K562 (cell line): ENCODE results near the gene GRIA1.

Experiments
- CHD4 ChIP-seq: fragments of 200-600 bp; sonication (generic); IDR thresholded peaks from 3 replicates; pipeline ENCODE4 v1.6.1; 2012; ENCODE audit warnings: low read depth, mild to moderate bottlenecking, mixed read lengths, low read length, inconsistent platforms; ENCODE audit not compliant: insufficient read depth, insufficient replicate concordance, poor library complexity, severe bottlenecking
- ZBTB7A ChIP-seq: IDR thresholded peaks from 2 replicates; pipeline ENCODE4 v1.6.1; 2011; ENCODE audit warnings: low read depth, mild to moderate bottlenecking, low read length, moderate library complexity, borderline replicate concordance; ENCODE audit not compliant: control insufficient read depth
- ZZZ3 ChIP-seq: fragments of 450-650 bp; IDR thresholded peaks from 2 replicates; pipeline ENCODE4 v1.6.1; 2016; ENCODE audit warnings: antibody characterized with exemption, mild to moderate bottlenecking, moderate library complexity
- TF ChIP-seq, protein P1 (sequence below), 2 experiments: fragments of 450-650 bp in 1 of 2; sonication (generic) in 1 of 2; formaldehyde crosslinking in 1 of 2; IDR thresholded peaks in 1 of 2; conservative IDR thresholded peaks in 1 of 2; 2 replicates each; pipeline versions ENCODE4 v1.6.1 to v1.8.1; 2016 to 2023; ENCODE audit warnings: mild to moderate bottlenecking in 2 of 2, moderate library complexity in 2 of 2, inconsistent platforms in 1 of 2, missing genetic modification reagents in 1 of 2

- TF ChIP-seq CHD4 (no peak), ZZZ3 (no peak), ZBTB7A (no peak)
- TF ChIP-seq, protein P1, sequence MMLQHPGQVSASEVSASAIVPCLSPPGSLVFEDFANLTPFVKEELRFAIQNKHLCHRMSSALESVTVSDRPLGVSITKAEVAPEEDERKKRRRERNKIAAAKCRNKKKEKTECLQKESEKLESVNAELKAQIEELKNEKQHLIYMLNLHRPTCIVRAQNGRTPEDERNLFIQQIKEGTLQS (IDR thresholded peaks at IDR 0.05) = no peak
- TF ChIP-seq, protein P1 (CRISPR knock-in tag; conservative IDR thresholded peaks at IDR 0.05) = no peak
These were observed 262.4 kb downstream of the GRIA1 start for GRCh38 chr5:153752890-153753289.
